Measurements from ENCODE around the gene DDX10.

DDX10 gene

GRCh38 chr11:108881131-108881530 lies 216.3 kb downstream of the DDX10 start:
- DNase-seq = no peak

DNA sequence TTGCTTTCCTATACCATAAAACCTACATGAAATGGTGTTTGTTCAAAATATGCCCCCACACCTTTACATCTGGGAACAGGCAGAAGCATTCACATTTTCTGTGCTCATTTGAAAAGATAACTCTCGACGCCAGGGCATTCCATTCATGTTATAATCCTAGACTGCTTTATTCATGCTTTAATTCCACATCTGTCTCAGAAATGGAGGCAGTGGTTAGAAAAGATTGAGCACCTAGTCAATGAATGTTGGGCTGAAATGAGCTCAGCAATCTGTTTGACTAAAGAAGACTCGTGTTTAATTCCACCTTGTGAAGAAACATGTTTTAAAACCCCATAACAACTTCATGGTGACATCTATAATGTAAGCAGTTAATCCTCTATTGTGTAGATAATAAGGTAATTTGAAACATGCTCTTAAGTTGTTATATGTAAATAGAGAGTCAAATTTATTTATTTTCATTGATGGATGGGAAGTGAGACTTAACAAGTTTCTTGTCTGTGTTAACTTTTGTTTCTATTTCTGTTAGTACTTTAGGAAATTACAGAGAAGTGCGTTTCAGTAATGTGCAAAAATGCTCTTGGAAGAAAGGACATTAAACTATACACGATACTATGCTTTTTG lies 217.5 kb downstream of the DDX10 start:
- DNase-seq = no peak

DNA sequence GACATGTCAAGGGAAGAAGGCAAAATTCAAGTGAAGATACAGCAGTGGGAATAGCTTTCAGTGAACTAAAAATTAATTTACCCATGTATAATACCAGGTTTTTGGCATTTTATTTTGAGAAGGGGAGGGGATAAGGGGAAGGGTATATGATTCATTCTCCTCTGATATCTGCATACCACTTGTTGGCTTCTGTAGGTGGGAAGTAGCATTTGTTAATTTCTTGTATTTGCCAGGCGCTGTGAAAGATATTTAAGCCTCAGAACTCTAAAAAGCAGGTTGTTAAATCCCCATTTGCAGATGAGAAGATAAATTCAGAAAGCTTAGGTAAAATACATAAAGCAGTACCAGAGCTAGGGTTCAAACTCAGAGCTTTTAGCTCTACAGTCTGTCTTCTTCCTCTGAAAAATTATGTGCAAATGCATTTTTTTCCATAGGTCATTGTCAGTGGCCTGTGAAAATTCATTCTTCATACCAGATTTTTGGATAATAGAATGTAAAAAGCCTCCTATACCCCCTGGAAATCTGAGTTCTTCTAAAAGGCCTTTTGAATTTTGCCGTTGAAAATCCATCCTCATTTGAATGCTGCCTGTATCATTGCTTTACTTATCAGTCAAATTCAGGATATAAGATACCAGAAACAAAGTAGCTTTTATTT lies 221.3 kb downstream of the DDX10 start:
- DNase-seq = no peak

- no peak for DNase-seq
Measured at GRCh38 chr11:108886660-108887009, 221.8 kb downstream of the DDX10 start.

- peak; percentile 4 for DNase-seq
Measured at GRCh38 chr11:108887436-108888238, 222.8 kb downstream of the DDX10 start.

- no peak for DNase-seq
Measured at GRCh38 chr11:108890482-108891105, 225.7 kb downstream of the DDX10 start.

GRCh38 chr11:108891143-108891542 lies 226.3 kb downstream of the DDX10 start:
- no peak for DNase-seq

GRCh38 chr11:108891909-108892511 lies 227.1 kb downstream of the DDX10 start:
- DNase-seq = no peak

GRCh38 chr11:108895579-108896480 lies 231.0 kb downstream of the DDX10 start:
- no peak for DNase-seq

GRCh38 chr11:108897071-108897481 lies 232.2 kb downstream of the DDX10 start:
- DNase-seq = no peak

- DNase-seq = no peak
Measured at GRCh38 chr11:108897916-108898315, 233.0 kb downstream of the DDX10 start.

- no peak for DNase-seq
Measured at GRCh38 chr11:108901359-108901758, 236.5 kb downstream of the DDX10 start.

- DNase-seq = no peak
Measured at GRCh38 chr11:108902027-108902469, 237.2 kb downstream of the DDX10 start.

GRCh38 chr11:108904480-108904879 lies 239.6 kb downstream of the DDX10 start:
- DNase-seq = no peak

GRCh38 chr11:108906329-108906728 lies 241.5 kb downstream of the DDX10 start:
- no peak for DNase-seq

GRCh38 chr11:108906826-108907225 lies 242.0 kb downstream of the DDX10 start:
- DNase-seq = no peak

DNA sequence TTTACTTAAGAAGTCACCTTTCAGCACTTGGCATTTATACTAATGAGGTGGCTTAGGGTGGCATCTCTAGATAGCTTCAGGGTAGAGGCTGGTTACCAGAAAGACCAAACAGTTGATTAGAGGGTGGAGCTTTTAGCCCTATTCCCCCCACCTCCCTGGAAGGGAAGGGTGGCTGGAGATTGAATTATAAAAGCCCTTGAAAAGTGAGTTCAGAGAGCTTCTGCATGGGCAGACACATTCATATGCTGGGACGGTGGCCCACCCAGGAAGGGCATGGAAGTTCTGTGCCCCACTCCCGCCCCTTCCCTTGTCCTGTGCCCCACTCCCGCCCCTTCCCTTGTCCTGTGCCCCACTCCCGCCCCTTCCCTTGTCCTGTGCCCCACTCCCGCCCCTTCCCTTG lies 244.2 kb downstream of the DDX10 start:
- DNase-seq = no peak

GRCh38 chr11:108909921-108910320 lies 245.1 kb downstream of the DDX10 start:
- DNase-seq = no peak

GRCh38 chr11:108912581-108912980 lies 247.7 kb downstream of the DDX10 start:
- DNase-seq = no peak

DNA sequence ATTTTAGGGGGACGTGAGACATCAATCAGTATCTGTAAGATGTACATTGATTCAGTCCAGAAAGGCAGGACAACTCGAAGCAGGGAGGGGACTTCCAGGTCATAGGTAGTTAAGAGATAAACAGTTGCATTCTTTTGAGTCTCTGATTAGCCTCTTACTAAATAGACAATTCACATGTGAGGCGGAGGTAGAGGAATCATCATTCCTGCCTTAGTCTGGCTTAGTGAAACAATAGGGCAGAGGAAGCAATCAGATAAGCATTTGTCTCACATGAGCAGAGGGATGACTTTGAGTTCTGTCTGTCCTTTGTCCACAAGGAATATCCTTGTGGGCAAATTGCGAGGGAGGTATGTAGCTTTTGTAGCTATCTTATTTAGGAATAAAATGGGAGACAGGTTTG lies 248.3 kb downstream of the DDX10 start:
- no peak for DNase-seq

GRCh38 chr11:108914211-108914610 lies 249.3 kb downstream of the DDX10 start:
- no peak for DNase-seq

DNA sequence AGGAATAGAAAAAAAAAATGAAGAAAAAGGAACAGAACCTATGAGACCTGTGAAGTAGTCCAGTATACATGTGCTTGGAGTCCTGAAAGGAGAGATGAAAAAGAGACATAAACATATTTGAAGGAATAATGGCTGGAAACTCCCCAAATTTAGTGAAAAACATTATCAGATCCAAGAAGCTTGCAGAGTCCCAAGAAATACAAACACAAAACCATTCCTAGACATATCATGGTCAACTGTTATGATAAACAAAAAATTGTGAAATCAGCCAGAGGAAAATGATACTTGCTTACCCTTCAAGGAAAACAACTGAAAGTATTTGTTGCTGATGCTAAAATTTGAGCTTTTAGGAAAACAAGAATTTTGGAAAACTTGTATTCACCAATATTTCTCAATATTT lies 250.1 kb downstream of the DDX10 start:
- no peak for DNase-seq
